K562 (cell line): ENCODE measurements around the gene CLDND1. TPM values are rescaled to one million over a fixed set of nuclear protein-coding genes. Genes with fewer than 3 reads are reported as not detected.

ENCODE experiments used
- BCL6 ChIP-seq: fragments of 250-450 bp; sonication (Bioruptor Pico); IDR thresholded peaks from 2 replicates; pipeline ENCODE4 v1.4.0; 2020
- KLF1 ChIP-seq: fragments of 450-650 bp; IDR thresholded peaks from 2 replicates; pipeline ENCODE4 v1.6.1; 2016; ENCODE audit warnings: missing genetic modification characterization, missing compliant biosample characterization
- MYBL2 ChIP-seq, 2 experiments: fragments of 450-650 bp in 1 of 2; sonication (generic) in 1 of 2; formaldehyde crosslinking in 1 of 2; IDR thresholded peaks; 2 replicates each; pipeline versions ENCODE4 v1.6.1 to v1.8.1; 2017 to 2022; ENCODE audit warnings: borderline replicate concordance in 1 of 2, inconsistent platforms in 1 of 2, low read depth in 1 of 2, mild to moderate bottlenecking in 1 of 2, missing genetic modification reagents in 1 of 2, moderate library complexity in 1 of 2
- MYNN ChIP-seq, 2 experiments: sonication (generic); formaldehyde crosslinking in 1 of 2; IDR thresholded peaks; 2 replicates each; pipeline versions ENCODE4 v1.5.0 to v1.6.1; 2016 to 2020; ENCODE audit warnings: antibody characterized with exemption in 1 of 2, missing genetic modification reagents in 1 of 2
- NCOA6 ChIP-seq: fragments of 450-650 bp; IDR thresholded peaks from 2 replicates; pipeline ENCODE4 v1.6.1; 2017; ENCODE audit warnings: mild to moderate bottlenecking
- NCOR1 ChIP-seq: fragments of 450-650 bp; IDR thresholded peaks from 2 replicates; pipeline ENCODE4 v1.6.1; 2016; ENCODE audit warnings: mild to moderate bottlenecking, moderate library complexity
- NFIC ChIP-seq: fragments of 450-650 bp; IDR thresholded peaks from 2 replicates; pipeline ENCODE4 v1.6.1; 2017; ENCODE audit warnings: mild to moderate bottlenecking, inconsistent platforms
- RBFOX2 ChIP-seq: fragments of 200-400 bp; formaldehyde crosslinking; IDR thresholded peaks from 2 replicates; pipeline ENCODE4 v1.6.1; 2017; ENCODE audit warnings: low read depth, mild to moderate bottlenecking, low read length, moderate library complexity
- RBM39 ChIP-seq: fragments of 200-400 bp; formaldehyde crosslinking; optimal IDR thresholded peaks from 2 replicates; pipeline ENCODE3; 2018; ENCODE audit warnings: low read depth, low read length
- SMC3 ChIP-seq: conservative IDR thresholded peaks from 2 replicates; pipeline ENCODE4 v1.6.1; 2011; ENCODE audit warnings: low read depth, low read length, improper control_type of control experiment; ENCODE audit not compliant: insufficient read depth
- SOX6 ChIP-seq: fragments of 450-650 bp; IDR thresholded peaks from 2 replicates; pipeline ENCODE4 v1.6.1; 2014; ENCODE audit warnings: mild to moderate bottlenecking
- TCF7L2 ChIP-seq: fragments of 150-350 bp; IDR thresholded peaks from 2 replicates; pipeline ENCODE4 v1.6.1; 2016; ENCODE audit warnings: low read depth, mild to moderate bottlenecking, low read length, moderate library complexity
- TOE1 ChIP-seq, 2 experiments: fragments of 450-650 bp in 1 of 2; sonication (generic) in 1 of 2; formaldehyde crosslinking in 1 of 2; IDR thresholded peaks; 2 replicates each; pipeline versions ENCODE4 v1.7.1 to v1.8.0; 2016 to 2022; ENCODE audit warnings: borderline replicate concordance in 2 of 2, mild to moderate bottlenecking in 2 of 2, antibody characterized with exemption in 1 of 2, inconsistent platforms in 1 of 2, low read depth in 1 of 2, missing genetic modification reagents in 1 of 2, moderate library complexity in 1 of 2
- U2AF2 ChIP-seq: fragments of 200-400 bp; formaldehyde crosslinking; optimal IDR thresholded peaks from 2 replicates; pipeline ENCODE3; 2017; ENCODE audit warnings: low read depth, mild to moderate bottlenecking, low read length
- ZBED1 ChIP-seq: IDR thresholded peaks from 2 replicates; pipeline ENCODE4 v1.6.1; 2014
- ZNF224 ChIP-seq: sonication (generic); formaldehyde crosslinking; IDR thresholded peaks from 2 replicates; pipeline ENCODE4 v1.8.0; 2022; ENCODE audit warnings: mild to moderate bottlenecking, missing genetic modification reagents
- polyA plus RNA-seq, 8 experiments: library from polyadenylated mRNA; depleted of rRNA in 4 of 8; stranded (reverse) in 5 of 8; unstranded in 3 of 8; fragments of >200 nt; fragmentation: Nextera tagmentation in 2 of 8; fragmentation: Illumina TruSeq in 1 of 8; extraction: Ambion mirVana in 2 of 8; extraction: Trizol in 1 of 8; gene quantifications; 2 replicates each; pipeline versions ENCODE4 v1.2.1 to v1.2.3, GENCODE V29; 2011 to 2014; ENCODE audit warnings: inconsistent platforms in 1 of 8, missing spikeins in 1 of 8
- total RNA-seq, 7 experiments: library from RNA; depleted of rRNA in 6 of 7; stranded (reverse); fragments of >200 nt in 6 of 7; fragmentation: Illumina TruSeq in 2 of 7; extraction: Trizol in 2 of 7; gene quantifications; 2 replicates each; pipeline versions ENCODE4 v1.2.1 to v1.2.3, GENCODE V29; 2011 to 2021; ENCODE audit warnings: low replicate concordance in 1 of 7
- TF ChIP-seq, protein P1 (sequence below): sonication (generic); IDR thresholded peaks from 2 replicates; pipeline ENCODE4 v1.6.1; 2016
- TF ChIP-seq, protein P2 (sequence below): fragments of 200-800 bp; sonication (Bioruptor generic); IDR thresholded peaks from 2 replicates; pipeline ENCODE4 v1.6.1; 2017; ENCODE audit warnings: missing genetic modification characterization, missing compliant biosample characterization
- TF ChIP-seq, protein P3 (sequence below): sonication (generic); formaldehyde crosslinking; IDR thresholded peaks from 2 replicates; pipeline ENCODE4 v1.8.1; 2023; ENCODE audit warnings: mild to moderate bottlenecking, missing genetic modification reagents
- TF ChIP-seq, protein P4 (sequence below): fragments of 450-650 bp; IDR thresholded peaks from 2 replicates; pipeline ENCODE4 v1.6.1; 2017; ENCODE audit warnings: antibody characterized with exemption, mild to moderate bottlenecking

The CLDND1 gene
- total and polyA plus RNA-seq, 9 of the 15 experiments (the other 6 are each of a cell fraction or from before 2014, with no cell fraction given): 29.2 to 141 (median 60.7) TPM

DNA sequence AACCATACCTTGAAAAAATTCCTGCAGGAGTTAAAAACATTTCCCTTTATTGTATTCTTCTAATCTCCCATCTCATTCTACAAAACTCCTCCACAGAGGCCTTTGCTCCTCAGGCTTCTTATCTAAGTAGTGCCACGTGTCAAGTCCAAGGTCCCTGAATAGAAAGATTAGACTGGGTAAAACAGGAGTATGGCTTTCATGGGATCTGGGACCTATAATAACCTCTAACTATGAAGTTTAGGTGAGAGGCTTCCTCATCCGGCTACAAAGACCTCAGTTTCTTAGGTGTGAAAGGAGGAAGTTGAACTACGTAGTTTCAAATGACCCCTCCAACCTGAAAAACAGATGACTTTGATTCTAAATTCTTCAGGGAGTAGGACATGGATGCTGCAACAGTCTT is 29.1 kb upstream of the CLDND1 start (continued):
- TF ChIP-seq KLF1 (tag): no peak
- TF ChIP-seq NFIC: no peak; the same call in 1 of the 2 replicates
- no peak for TF ChIP-seq TCF7L2
- TF ChIP-seq BCL6 (CRISPR knock-in tag): no peak
- TF ChIP-seq, protein P1, sequence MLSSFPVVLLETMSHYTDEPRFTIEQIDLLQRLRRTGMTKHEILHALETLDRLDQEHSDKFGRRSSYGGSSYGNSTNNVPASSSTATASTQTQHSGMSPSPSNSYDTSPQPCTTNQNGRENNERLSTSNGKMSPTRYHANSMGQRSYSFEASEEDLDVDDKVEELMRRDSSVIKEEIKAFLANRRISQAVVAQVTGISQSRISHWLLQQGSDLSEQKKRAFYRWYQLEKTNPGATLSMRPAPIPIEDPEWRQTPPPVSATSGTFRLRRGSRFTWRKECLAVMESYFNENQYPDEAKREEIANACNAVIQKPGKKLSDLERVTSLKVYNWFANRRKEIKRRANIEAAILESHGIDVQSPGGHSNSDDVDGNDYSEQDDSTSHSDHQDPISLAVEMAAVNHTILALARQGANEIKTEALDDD: no peak
- TF ChIP-seq ZNF224: no peak
- peak; percentile 85 for TF ChIP-seq SOX6
- TF ChIP-seq MYNN (IDR thresholded peaks at IDR 0.05): no peak
- no peak for TF ChIP-seq MYNN (CRISPR knock-in tag; IDR thresholded peaks at IDR 0.05)
- TF ChIP-seq, protein P2, sequence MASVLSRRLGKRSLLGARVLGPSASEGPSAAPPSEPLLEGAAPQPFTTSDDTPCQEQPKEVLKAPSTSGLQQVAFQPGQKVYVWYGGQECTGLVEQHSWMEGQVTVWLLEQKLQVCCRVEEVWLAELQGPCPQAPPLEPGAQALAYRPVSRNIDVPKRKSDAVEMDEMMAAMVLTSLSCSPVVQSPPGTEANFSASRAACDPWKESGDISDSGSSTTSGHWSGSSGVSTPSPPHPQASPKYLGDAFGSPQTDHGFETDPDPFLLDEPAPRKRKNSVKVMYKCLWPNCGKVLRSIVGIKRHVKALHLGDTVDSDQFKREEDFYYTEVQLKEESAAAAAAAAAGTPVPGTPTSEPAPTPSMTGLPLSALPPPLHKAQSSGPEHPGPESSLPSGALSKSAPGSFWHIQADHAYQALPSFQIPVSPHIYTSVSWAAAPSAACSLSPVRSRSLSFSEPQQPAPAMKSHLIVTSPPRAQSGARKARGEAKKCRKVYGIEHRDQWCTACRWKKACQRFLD: no peak
- no peak for TF ChIP-seq RBM39
- no peak for TF ChIP-seq U2AF2
- TF ChIP-seq TOE1 (IDR thresholded peaks at IDR 0.05; ENCODE audit: borderline replicate concordance): no peak
- TF ChIP-seq TOE1 (CRISPR knock-in tag; IDR thresholded peaks at IDR 0.05; ENCODE audit: borderline replicate concordance, low read depth): no peak
- TF ChIP-seq RBFOX2: no peak
- TF ChIP-seq NCOR1: peak; percentile 68
- TF ChIP-seq SMC3: no peak
- TF ChIP-seq, protein P3, sequence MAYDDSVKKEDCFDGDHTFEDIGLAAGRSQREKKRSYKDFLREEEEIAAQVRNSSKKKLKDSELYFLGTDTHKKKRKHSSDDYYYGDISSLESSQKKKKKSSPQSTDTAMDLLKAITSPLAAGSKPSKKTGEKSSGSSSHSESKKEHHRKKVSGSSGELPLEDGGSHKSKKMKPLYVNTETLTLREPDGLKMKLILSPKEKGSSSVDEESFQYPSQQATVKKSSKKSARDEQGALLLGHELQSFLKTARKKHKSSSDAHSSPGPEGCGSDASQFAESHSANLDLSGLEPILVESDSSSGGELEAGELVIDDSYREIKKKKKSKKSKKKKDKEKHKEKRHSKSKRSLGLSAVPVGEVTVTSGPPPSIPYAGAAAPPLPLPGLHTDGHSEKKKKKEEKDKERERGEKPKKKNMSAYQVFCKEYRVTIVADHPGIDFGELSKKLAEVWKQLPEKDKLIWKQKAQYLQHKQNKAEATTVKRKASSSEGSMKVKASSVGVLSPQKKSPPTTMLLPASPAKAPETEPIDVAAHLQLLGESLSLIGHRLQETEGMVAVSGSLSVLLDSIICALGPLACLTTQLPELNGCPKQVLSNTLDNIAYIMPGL: no peak
- no peak for TF ChIP-seq ZBED1
- TF ChIP-seq, protein P4, sequence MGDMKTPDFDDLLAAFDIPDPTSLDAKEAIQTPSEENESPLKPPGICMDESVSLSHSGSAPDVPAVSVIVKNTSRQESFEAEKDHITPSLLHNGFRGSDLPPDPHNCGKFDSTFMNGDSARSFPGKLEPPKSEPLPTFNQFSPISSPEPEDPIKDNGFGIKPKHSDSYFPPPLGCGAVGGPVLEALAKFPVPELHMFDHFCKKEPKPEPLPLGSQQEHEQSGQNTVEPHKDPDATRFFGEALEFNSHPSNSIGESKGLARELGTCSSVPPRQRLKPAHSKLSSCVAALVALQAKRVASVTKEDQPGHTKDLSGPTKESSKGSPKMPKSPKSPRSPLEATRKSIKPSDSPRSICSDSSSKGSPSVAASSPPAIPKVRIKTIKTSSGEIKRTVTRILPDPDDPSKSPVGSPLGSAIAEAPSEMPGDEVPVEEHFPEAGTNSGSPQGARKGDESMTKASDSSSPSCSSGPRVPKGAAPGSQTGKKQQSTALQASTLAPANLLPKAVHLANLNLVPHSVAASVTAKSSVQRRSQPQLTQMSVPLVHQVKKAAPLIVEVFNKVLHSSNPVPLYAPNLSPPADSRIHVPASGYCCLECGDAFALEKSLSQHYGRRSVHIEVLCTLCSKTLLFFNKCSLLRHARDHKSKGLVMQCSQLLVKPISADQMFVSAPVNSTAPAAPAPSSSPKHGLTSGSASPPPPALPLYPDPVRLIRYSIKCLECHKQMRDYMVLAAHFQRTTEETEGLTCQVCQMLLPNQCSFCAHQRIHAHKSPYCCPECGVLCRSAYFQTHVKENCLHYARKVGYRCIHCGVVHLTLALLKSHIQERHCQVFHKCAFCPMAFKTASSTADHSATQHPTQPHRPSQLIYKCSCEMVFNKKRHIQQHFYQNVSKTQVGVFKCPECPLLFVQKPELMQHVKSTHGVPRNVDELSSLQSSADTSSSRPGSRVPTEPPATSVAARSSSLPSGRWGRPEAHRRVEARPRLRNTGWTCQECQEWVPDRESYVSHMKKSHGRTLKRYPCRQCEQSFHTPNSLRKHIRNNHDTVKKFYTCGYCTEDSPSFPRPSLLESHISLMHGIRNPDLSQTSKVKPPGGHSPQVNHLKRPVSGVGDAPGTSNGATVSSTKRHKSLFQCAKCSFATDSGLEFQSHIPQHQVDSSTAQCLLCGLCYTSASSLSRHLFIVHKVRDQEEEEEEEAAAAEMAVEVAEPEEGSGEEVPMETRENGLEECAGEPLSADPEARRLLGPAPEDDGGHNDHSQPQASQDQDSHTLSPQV: peak; percentile 80
- no peak for TF ChIP-seq NCOA6
- TF ChIP-seq MYBL2 (IDR thresholded peaks at IDR 0.05; ENCODE audit: low read depth): no peak
- TF ChIP-seq MYBL2 (CRISPR knock-in tag; IDR thresholded peaks at IDR 0.05; ENCODE audit: borderline replicate concordance): no peak
